Hepatocyte (in vitro differentiated cells): ENCODE measurements around the gene NTPCR.

Source experiments
- EZH2 ChIP-seq: fragments of 200-600 bp; sonication (generic); IDR thresholded peaks from 2 replicates; pipeline ENCODE4 v1.6.1; 2016; ENCODE audit warnings: antibody characterized with exemption, mild to moderate bottlenecking, borderline replicate concordance
- EZH2phosphoT487 ChIP-seq: fragments of 200-600 bp; sonication (generic); IDR thresholded peaks from one replicate; pipeline ENCODE4 v1.6.1; 2018; ENCODE audit warnings: antibody characterized with exemption, mild to moderate bottlenecking, low read depth, moderate library complexity; ENCODE audit not compliant: unreplicated experiment, severe bottlenecking
- TF ChIP-seq, protein P1 (sequence below): fragments of 200-600 bp; sonication (generic); IDR thresholded peaks from 2 replicates; pipeline ENCODE4 v1.5.1; 2016; ENCODE audit warnings: antibody characterized with exemption, mild to moderate bottlenecking; ENCODE audit not compliant: poor library complexity

DNA sequence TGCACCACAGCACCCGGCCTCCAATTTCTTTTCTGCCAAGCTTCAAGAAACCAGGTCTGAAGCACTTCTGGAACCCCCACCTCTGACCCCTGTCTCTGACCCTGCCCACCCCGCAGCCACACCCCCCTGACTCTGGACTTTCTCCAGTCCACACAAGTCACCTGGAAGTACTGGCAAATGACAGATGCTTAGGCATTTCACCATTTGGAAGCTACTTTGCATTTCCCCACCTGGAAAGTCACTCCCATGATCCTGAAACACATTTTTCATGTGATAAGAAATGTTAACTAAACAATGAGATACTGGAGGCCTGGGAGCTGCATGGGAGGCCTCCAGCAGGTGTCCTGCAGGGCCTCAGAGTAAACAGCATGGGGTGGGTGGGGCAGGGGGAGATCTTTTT, 45.7 kb downstream of the NTPCR start:
- TF ChIP-seq EZH2phosphoT487 (no peak), EZH2 (no peak)
- TF ChIP-seq, protein P1, sequence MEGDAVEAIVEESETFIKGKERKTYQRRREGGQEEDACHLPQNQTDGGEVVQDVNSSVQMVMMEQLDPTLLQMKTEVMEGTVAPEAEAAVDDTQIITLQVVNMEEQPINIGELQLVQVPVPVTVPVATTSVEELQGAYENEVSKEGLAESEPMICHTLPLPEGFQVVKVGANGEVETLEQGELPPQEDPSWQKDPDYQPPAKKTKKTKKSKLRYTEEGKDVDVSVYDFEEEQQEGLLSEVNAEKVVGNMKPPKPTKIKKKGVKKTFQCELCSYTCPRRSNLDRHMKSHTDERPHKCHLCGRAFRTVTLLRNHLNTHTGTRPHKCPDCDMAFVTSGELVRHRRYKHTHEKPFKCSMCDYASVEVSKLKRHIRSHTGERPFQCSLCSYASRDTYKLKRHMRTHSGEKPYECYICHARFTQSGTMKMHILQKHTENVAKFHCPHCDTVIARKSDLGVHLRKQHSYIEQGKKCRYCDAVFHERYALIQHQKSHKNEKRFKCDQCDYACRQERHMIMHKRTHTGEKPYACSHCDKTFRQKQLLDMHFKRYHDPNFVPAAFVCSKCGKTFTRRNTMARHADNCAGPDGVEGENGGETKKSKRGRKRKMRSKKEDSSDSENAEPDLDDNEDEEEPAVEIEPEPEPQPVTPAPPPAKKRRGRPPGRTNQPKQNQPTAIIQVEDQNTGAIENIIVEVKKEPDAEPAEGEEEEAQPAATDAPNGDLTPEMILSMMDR: no peak
